ENCODE measurements around the gene TENM3. TPM values are rescaled to one million over a fixed set of nuclear protein-coding genes. Genes with fewer than 3 reads are reported as not detected.

The TENM3 gene
- total and polyA plus RNA-seq, 2 donors (not counting 3 experiments of a cell fraction or from before 2014, with no cell fraction given), result 3.2 to 6.2 TPM

DNA sequence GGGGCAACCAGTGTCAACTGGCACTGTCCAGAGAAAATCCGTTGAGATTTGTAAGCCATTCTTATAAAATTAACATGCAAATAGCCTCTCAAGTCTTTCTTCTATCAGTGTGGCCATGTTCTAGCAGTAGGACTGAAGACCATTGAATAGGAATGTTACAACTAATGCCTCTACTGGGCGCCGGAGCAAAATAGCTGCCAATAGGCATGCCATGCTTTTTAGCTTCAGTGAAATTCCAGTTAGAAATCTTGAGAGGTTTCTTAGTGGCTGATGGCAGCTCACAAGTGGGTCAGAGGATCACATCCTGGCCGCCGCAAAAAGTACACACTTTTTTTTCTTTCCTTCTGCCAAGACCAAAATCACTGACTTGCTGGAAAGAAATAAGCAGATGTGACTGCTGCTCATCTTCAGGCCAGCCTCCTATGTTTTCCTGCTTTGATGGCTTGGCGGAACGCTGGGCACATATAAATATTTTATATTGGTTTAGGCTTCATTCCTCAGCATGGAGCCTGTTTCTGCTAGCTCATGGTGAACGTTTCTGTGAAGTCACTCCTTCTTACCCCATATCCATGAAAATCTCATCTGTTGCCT lies 293.1 kb downstream of the TENM3 start:
- no peak overlapping the region for H3K9ac ChIP-seq (replicated peaks; ENCODE audit: extremely low read depth, insufficient read depth, low read length)
- no peaks in the 10 kb centered on the region for H3K36me3 ChIP-seq (ENCODE audit: control insufficient read depth in 2 of 2, extremely low read depth in 1 of 2, insufficient read depth in 2 of 2, low read length in 2 of 2)
- no peaks in the 10 kb centered on the region for H3K79me2 ChIP-seq (ENCODE audit: control insufficient read depth, insufficient read depth, low read length)
- no peak overlapping the region for H3K27ac ChIP-seq (ENCODE audit: insufficient read depth, low read depth, low read length)
- H3K27me3 ChIP-seq (ENCODE audit: control insufficient read depth in 2 of 2, insufficient read depth in 2 of 2, low read length in 2 of 2), result peaks cover 0 to 2% of the 10 kb centered on the region in 2 experiments
- ChIA-PET CTCF (no interaction called here), POLR2A (no interaction called here)
- intact Hi-C loops (cut with micrococcal nuclease) (no loop called here), dilution Hi-C loops (cut with MboI; ENCODE audit: extremely low pct_ligation_motif_present, low sequenced_read_pairs) (no loop called here)
- H2AFZ ChIP-seq (ENCODE audit: low read depth, low read length), result no peak overlapping the region
- no TSS peak for BruUV-seq (replicated peaks)
- peaks cover 5% of the 10 kb centered on the region for H3K4me1 ChIP-seq (ENCODE audit: control insufficient read depth, extremely low read depth, insufficient read depth, low read length)
- TF ChIP-seq EZH2 (IDR thresholded peaks at IDR 0.05; ENCODE audit: borderline replicate concordance, low read depth, low read length, severe bottlenecking) (no peak), POLR2A (IDR thresholded peaks at IDR 0.05; ENCODE audit: low read depth, low read length) (no peak), JUN (IDR thresholded peaks at IDR 0.05; ENCODE audit: borderline replicate concordance, insufficient read depth, insufficient read length, low read depth) (no peak), FOS (IDR thresholded peaks at IDR 0.05; ENCODE audit: borderline replicate concordance, insufficient read depth, low read length) (no peak), GATA2 (IDR thresholded peaks at IDR 0.05; ENCODE audit: insufficient read depth, insufficient read length, low read depth, low read length) (no peak), MYC (IDR thresholded peaks at IDR 0.05; ENCODE audit: low read depth, low read length) (no peak), POLR2AphosphoS5 (IDR thresholded peaks at IDR 0.05; ENCODE audit: insufficient read depth, low read depth, low read length) (no peak)
- TF ChIP-seq, protein P1, sequence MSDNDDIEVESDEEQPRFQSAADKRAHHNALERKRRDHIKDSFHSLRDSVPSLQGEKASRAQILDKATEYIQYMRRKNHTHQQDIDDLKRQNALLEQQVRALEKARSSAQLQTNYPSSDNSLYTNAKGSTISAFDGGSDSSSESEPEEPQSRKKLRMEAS (IDR thresholded peaks at IDR 0.05; ENCODE audit: insufficient read depth, insufficient read length), result no peak
- TF ChIP-seq, protein P2, sequence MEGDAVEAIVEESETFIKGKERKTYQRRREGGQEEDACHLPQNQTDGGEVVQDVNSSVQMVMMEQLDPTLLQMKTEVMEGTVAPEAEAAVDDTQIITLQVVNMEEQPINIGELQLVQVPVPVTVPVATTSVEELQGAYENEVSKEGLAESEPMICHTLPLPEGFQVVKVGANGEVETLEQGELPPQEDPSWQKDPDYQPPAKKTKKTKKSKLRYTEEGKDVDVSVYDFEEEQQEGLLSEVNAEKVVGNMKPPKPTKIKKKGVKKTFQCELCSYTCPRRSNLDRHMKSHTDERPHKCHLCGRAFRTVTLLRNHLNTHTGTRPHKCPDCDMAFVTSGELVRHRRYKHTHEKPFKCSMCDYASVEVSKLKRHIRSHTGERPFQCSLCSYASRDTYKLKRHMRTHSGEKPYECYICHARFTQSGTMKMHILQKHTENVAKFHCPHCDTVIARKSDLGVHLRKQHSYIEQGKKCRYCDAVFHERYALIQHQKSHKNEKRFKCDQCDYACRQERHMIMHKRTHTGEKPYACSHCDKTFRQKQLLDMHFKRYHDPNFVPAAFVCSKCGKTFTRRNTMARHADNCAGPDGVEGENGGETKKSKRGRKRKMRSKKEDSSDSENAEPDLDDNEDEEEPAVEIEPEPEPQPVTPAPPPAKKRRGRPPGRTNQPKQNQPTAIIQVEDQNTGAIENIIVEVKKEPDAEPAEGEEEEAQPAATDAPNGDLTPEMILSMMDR (IDR thresholded peaks at IDR 0.05; ENCODE audit: extremely low read depth in 1 of 2, insufficient read depth in 1 of 2, low read depth in 1 of 2, low read length in 2 of 2), result no peak
- H3K4me3 ChIP-seq (replicated peaks in 1 of 3; ENCODE audit: insufficient read depth in 1 of 3, low read depth in 1 of 3, low read length in 3 of 3), result no peak overlapping the region
- DNase-seq (ENCODE audit: low read depth, low spot score) (no peak), FAIRE-seq (no peak)
- H3K9me1 ChIP-seq (replicated peaks; ENCODE audit: control insufficient read depth, extremely low read depth, insufficient read depth, low read length), result no peaks in the 10 kb centered on the region
- no peaks in the 10 kb centered on the region for H3K9me3 ChIP-seq (replicated peaks; ENCODE audit: control insufficient read depth, insufficient read depth, low read length)
- H4K20me1 ChIP-seq (replicated peaks; ENCODE audit: control insufficient read depth, extremely low read depth, insufficient read depth, low read length), result no peaks in the 10 kb centered on the region
- no peak overlapping the region for H3K4me2 ChIP-seq (ENCODE audit: insufficient read depth, low read length)
